Glutamatergic neuron (in vitro differentiated cells): ENCODE results near the gene KCNN3. TPM values are rescaled to one million over a fixed set of nuclear protein-coding genes. Genes with fewer than 3 reads are reported as not detected.

Experiments used
- DNase-seq: peaks from one replicate; pipeline ENCODE4 v3.0.0; 2022
- H3K27ac Mint-ChIP-seq: one replicate; pipeline ENCODE4 v1.8.0; 2020; ENCODE audit warnings: mild to moderate bottlenecking, mixed read lengths, inconsistent platforms; ENCODE audit not compliant: unreplicated experiment
- H3K27me3 Mint-ChIP-seq: one replicate; pipeline ENCODE4 v1.8.0; 2020; ENCODE audit warnings: mild to moderate bottlenecking, moderate library complexity, mixed read lengths, inconsistent platforms; ENCODE audit not compliant: unreplicated experiment
- H3K36me3 Mint-ChIP-seq: one replicate; pipeline ENCODE4 v1.8.0; 2020; ENCODE audit warnings: mild to moderate bottlenecking, mixed read lengths, inconsistent platforms; ENCODE audit not compliant: unreplicated experiment
- H3K4me1 Mint-ChIP-seq: one replicate; pipeline ENCODE4 v1.8.0; 2020; ENCODE audit warnings: mild to moderate bottlenecking, low read depth, mixed read lengths, inconsistent platforms; ENCODE audit not compliant: unreplicated experiment
- H3K4me3 Mint-ChIP-seq: one replicate; pipeline ENCODE4 v1.8.0; 2020; ENCODE audit warnings: mild to moderate bottlenecking, mixed read lengths, inconsistent platforms; ENCODE audit not compliant: unreplicated experiment
- H3K9me3 Mint-ChIP-seq: one replicate; pipeline ENCODE4 v1.8.0; 2020; ENCODE audit warnings: mild to moderate bottlenecking, moderate library complexity, mixed read lengths, inconsistent platforms; ENCODE audit not compliant: unreplicated experiment
- CTCF ChIP-seq: fragments of 200-600 bp; sonication (generic); IDR thresholded peaks from one replicate; pipeline ENCODE4 v1.5.0; 2021; ENCODE audit not compliant: partially characterized antibody, unreplicated experiment
- total RNA-seq: library from RNA; stranded (reverse); fragmentation: NEBNext Ultra II Directional; extraction: Animal tissue kit (Norgen Biotek cat#: 25700); gene quantifications from one replicate; pipeline ENCODE4 v1.2.1, GENCODE V29; 2021; ENCODE audit not compliant: unreplicated experiment

The KCNN3 gene
- total RNA-seq, 1 donor from 2014 or later = 3.8 TPM

GRCh38 chr1:154661110-154661509 is 209.0 kb downstream of the KCNN3 start:
- Mint-ChIP-seq H3K27ac (no peak overlapping the region), H3K4me1 (peaks cover 1% of the 10 kb centered on the region), H3K9me3 (no peaks in the 10 kb centered on the region), H3K27me3 (peaks cover 2% of the 10 kb centered on the region), H3K36me3 (no peaks in the 10 kb centered on the region), H3K4me3 (no peak overlapping the region)
- no peak for DNase-seq
- TF ChIP-seq CTCF = no peak

DNA sequence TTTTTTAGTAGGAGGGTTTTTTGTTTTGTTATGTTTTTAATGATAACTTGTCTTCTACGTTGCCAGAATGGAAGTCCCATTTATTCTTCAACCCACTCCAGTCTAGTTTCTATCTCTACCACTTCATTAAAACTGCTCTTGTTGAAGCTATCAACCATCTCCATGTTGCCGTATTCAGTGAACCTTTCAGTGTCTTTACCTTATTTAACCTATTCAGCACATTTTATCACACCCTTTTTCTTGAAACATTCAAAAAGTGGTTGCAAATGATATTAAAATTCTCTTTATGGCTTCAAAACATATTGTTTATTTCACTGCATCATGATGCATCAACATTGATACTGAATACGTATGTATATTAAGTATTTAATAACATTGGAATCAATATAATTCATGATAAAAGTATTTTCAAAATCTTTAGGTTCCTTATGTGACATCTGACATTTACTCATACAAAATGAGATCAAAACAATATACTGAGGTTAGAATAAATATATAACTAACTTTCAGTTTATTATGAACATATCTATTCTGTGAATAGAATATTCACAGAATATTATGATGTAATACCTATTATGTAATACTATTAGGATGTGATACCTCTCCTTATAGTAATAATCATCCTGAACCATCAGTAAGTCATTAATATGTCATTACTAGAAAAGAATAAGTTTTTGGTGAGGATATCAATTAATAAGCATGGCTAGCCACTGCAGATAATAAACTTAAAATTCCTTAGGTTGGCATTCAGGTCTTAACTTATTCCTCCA is 210.1 kb downstream of the KCNN3 start:
- no peak overlapping the region for H3K27ac Mint-ChIP-seq
- H3K9me3 Mint-ChIP-seq = no peaks in the 10 kb centered on the region
- no peaks in the 10 kb centered on the region for H3K4me1 Mint-ChIP-seq
- no peak overlapping the region for H3K4me3 Mint-ChIP-seq
- no peak for TF ChIP-seq CTCF
- H3K36me3 Mint-ChIP-seq = no peaks in the 10 kb centered on the region
- H3K27me3 Mint-ChIP-seq = peaks cover 2% of the 10 kb centered on the region
- DNase-seq = no peak

DNA sequence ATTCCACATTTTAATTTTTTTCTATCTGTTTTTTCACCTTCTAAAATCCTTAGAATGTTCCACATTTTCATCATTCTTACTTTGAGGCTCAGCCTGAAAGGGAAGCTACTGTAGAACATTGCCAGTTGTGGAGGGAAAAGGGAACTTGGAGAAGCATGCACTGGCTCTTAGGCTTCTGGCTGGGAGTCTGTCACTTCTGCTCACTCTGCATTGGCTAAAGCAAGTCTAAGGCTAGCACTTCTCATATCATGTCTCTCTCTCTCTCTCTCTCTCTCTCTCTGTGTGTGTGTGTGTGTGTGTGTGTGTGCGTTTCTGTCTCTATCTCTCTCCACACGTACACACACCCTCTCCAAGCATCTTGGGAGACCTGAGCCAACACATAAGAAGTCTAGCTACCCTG is 212.5 kb downstream of the KCNN3 start:
- no peak overlapping the region for H3K4me3 Mint-ChIP-seq
- no peak for TF ChIP-seq CTCF
- no peak overlapping the region for H3K27ac Mint-ChIP-seq
- DNase-seq = no peak
- H3K4me1 Mint-ChIP-seq = no peaks in the 10 kb centered on the region
- H3K27me3 Mint-ChIP-seq = peaks cover 2% of the 10 kb centered on the region
- no peaks in the 10 kb centered on the region for H3K9me3 Mint-ChIP-seq
- no peaks in the 10 kb centered on the region for H3K36me3 Mint-ChIP-seq

GRCh38 chr1:154652893-154653292 is 217.2 kb downstream of the KCNN3 start:
- DNase-seq = no peak

More at GRCh38 chr1:154652893-154653292, 217.2 kb downstream of the KCNN3 start:
- Mint-ChIP-seq H3K36me3 (no peaks in the 10 kb centered on the region), H3K27ac (no peak overlapping the region), H3K4me1 (no peaks in the 10 kb centered on the region), H3K27me3 (peaks cover 2% of the 10 kb centered on the region), H3K4me3 (no peak overlapping the region), H3K9me3 (no peaks in the 10 kb centered on the region)
- TF ChIP-seq CTCF = no peak

Other genes starting within 250 kb of the KCNN3 start
- gene PMVK, start 66.4 kb upstream of the KCNN3 start, total RNA-seq = 30.7 TPM
- gene PBXIP1, start 85.8 kb upstream of the KCNN3 start, total RNA-seq = 29.9 TPM
- gene PYGO2, start 91.5 kb upstream of the KCNN3 start, total RNA-seq = 32.7 TPM
- gene SHC1, start 100.5 kb upstream of the KCNN3 start, total RNA-seq = 155 TPM
- gene CKS1B, start 104.4 kb upstream of the KCNN3 start, total RNA-seq = 22.8 TPM
- gene FLAD1, start 113.1 kb upstream of the KCNN3 start, total RNA-seq = 68.8 TPM
- 1.3 TPM for gene LENEP, start 123.3 kb upstream of the KCNN3 start, total RNA-seq
- 8.1 TPM for gene ZBTB7B, start 132.5 kb upstream of the KCNN3 start, total RNA-seq
- gene DCST2, start 163.5 kb upstream of the KCNN3 start, total RNA-seq = 0.64 TPM
- not detected for gene DCST1, start 163.5 kb upstream of the KCNN3 start, total RNA-seq
- gene ADAM15, start 181.0 kb upstream of the KCNN3 start, total RNA-seq = 7.6 TPM
- 2.9 TPM for gene EFNA4, start 193.5 kb upstream of the KCNN3 start, total RNA-seq
- 14.6 TPM for gene EFNA3, start 208.6 kb upstream of the KCNN3 start, total RNA-seq